Measurements from ENCODE around the gene NRAP.

DNA sequence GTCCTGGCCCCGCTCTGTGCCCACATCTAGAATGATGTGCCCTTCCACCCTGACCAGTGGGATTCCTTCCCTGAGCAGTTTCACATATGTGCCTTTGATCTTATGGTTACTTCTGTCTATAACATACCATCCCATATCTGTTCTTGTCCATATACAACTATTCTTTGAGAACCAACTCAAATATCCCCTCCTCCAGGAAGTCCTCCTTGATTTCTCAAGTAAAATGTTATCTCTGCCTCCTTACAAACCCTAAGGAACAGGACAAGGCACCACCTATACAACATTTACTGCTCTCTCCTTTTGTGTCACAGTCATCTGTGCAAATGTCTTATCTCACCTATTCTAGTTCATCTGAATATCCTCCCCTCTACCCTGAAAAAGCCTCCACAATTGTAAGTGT, 82.7 kb downstream of the NRAP start:
- TF ChIP-seq, protein P1, sequence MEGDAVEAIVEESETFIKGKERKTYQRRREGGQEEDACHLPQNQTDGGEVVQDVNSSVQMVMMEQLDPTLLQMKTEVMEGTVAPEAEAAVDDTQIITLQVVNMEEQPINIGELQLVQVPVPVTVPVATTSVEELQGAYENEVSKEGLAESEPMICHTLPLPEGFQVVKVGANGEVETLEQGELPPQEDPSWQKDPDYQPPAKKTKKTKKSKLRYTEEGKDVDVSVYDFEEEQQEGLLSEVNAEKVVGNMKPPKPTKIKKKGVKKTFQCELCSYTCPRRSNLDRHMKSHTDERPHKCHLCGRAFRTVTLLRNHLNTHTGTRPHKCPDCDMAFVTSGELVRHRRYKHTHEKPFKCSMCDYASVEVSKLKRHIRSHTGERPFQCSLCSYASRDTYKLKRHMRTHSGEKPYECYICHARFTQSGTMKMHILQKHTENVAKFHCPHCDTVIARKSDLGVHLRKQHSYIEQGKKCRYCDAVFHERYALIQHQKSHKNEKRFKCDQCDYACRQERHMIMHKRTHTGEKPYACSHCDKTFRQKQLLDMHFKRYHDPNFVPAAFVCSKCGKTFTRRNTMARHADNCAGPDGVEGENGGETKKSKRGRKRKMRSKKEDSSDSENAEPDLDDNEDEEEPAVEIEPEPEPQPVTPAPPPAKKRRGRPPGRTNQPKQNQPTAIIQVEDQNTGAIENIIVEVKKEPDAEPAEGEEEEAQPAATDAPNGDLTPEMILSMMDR (IDR thresholded peaks at IDR 0.05), result no peak
- TF ChIP-seq SIN3A (IDR thresholded peaks at IDR 0.05; ENCODE audit: borderline replicate concordance, insufficient read depth, low read depth, low read length) (no peak), POLR2AphosphoS5 (IDR thresholded peaks at IDR 0.05; ENCODE audit: low read depth, low read length) (no peak), TCF7L2 (IDR thresholded peaks at IDR 0.05; ENCODE audit: low read depth, low read length) (no peak)
- TF ChIP-seq, protein P2, sequence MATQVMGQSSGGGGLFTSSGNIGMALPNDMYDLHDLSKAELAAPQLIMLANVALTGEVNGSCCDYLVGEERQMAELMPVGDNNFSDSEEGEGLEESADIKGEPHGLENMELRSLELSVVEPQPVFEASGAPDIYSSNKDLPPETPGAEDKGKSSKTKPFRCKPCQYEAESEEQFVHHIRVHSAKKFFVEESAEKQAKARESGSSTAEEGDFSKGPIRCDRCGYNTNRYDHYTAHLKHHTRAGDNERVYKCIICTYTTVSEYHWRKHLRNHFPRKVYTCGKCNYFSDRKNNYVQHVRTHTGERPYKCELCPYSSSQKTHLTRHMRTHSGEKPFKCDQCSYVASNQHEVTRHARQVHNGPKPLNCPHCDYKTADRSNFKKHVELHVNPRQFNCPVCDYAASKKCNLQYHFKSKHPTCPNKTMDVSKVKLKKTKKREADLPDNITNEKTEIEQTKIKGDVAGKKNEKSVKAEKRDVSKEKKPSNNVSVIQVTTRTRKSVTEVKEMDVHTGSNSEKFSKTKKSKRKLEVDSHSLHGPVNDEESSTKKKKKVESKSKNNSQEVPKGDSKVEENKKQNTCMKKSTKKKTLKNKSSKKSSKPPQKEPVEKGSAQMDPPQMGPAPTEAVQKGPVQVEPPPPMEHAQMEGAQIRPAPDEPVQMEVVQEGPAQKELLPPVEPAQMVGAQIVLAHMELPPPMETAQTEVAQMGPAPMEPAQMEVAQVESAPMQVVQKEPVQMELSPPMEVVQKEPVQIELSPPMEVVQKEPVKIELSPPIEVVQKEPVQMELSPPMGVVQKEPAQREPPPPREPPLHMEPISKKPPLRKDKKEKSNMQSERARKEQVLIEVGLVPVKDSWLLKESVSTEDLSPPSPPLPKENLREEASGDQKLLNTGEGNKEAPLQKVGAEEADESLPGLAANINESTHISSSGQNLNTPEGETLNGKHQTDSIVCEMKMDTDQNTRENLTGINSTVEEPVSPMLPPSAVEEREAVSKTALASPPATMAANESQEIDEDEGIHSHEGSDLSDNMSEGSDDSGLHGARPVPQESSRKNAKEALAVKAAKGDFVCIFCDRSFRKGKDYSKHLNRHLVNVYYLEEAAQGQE (IDR thresholded peaks at IDR 0.05; ENCODE audit: insufficient read depth in 1 of 2, low read depth in 2 of 2, low read length in 1 of 2), result no peak

Measured in Panc1 (cell line).